ENCODE results near the gene ANTKMT.

Gene ANTKMT

DNA sequence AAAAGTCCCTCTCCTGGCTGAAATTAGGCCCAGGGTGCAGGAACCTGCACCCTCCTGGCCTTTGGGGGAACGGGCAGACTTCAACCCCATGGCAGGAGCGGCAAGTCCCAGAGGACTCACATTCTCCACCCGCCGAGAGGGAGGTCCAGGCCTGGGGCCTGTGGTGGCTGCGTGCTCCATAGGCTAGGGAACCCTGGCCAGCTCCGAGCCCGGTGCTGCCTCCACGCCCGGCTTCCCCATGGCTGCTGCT is 5.2 kb downstream of the ANTKMT start:
- in situ Hi-C loops (cut with MboI; ENCODE audit: low sequenced_read_pairs) = no loop called here

DNA sequence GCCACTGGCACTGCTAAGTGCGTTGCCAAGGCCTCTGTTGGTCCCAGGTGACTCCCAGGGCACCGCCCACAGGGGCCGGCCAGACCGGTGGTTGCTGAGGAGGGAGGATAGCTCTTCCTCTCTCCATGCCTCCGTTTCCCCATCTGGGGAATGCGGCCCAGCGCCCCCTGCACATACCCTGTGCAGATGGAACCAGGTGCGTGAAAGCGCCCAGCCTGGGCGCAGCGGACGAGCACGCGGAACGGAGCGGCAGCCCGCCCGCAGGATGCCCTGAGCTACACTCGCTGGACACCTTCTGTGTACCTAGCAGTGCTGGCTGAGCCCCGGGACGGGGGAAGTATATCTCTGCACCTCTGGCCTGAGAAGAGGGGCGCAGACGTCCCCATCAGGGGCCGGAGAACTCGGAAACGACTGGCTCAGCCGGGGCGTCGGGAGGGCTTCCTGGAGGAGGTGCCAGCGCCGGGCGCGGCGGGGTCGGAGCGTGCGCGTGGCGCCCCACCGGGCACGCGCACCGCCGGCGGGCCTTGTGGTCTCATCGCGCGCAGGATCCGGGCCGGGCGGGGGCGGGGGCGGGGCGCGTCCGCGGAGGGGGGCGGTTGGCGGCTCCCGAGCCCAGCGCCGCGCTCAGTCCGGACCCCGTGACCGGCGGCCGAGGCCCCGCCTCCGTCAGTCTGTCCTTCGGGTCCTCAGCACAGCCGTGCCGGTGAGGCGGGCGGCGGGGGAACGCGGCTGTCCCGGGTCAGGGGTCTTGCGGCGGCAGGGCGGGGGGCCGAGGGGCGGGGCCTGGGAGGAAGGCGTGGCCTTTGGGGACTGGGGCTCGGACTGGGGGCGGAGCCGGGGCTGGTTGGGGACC is 5.7 kb downstream of the ANTKMT start, which contains the start of the genes CCDC78 and HAGHL:
Gene CCDC78 (minus strand): TSS at position 6 of the 853 bp plus-strand sequence. CDS start 76 bp downstream, outside the sequence.
Gene HAGHL (plus strand): TSS at position 669 of the 853 bp plus-strand sequence. CDS start 404 bp downstream, outside the sequence.
- in situ Hi-C loops (cut with MboI; ENCODE audit: low sequenced_read_pairs) = no loop called here

DNA sequence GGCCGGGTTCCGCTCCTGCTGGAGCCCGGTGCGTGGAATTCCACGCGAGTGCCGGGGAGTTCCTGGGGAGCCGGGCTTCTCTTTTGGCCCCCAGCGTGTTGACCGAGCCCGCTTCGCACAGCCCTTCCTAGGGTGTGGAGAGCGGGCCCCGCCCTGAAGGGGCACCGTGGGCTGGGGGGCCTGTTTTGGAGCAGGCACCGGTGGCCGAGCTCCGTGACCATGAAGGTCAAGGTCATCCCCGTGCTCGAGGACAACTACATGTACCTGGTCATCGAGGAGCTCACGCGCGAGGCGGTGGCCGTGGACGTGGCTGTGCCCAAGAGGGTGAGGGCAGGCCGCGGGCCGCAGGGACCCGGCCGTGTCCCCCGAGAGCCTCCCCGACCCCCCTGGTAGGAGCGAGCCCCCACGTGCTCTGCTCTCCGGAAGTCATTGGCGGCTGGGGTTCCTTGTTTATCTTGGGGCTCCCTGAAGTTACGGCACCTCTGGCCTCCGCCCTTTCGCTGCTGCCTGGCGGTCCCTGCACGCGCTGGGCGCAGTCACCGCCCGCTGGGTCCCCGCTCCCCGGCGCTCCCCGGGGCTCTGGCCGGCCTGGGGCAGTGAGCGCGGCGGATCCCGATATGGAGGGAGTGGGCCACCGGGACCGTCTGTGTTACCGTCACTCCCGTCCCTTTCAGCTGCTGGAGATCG is 6.5 kb downstream of the ANTKMT start:
- in situ Hi-C loops (cut with MboI; ENCODE audit: low sequenced_read_pairs) = no loop called here

DNA sequence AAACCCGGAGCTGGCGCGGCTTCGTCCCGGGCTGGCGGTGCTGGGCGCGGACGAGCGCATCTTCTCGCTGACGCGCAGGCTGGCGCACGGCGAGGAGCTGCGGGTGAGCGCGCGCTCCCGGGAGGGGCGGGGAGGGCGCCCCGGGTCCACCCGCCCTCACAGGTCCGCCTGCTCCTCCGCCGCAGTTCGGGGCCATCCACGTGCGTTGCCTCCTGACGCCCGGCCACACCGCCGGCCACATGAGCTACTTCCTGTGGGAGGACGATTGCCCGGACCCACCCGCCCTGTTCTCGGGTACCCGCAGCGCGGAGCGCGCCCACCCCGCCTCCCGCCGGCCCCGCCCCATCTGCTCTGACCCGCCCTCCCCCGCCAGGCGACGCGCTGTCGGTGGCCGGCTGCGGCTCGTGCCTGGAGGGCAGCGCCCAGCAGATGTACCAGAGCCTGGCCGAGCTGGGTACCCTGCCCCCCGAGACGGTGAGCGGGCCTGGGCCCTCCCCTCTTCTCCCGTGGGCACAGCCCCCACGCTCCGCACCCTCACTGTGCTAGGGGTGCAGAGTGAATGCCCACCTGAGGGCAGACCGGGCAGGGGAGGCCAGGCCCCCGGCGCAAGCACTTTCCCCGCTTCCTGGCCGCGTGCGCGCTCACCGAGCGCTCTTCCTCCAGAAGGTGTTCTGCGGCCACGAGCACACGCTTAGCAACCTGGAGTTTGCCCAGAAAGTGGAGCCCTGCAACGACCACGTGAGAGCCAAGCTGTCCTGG is 7.4 kb downstream of the ANTKMT start:
- in situ Hi-C loops (cut with MboI; ENCODE audit: low sequenced_read_pairs) = no loop called here

DNA sequence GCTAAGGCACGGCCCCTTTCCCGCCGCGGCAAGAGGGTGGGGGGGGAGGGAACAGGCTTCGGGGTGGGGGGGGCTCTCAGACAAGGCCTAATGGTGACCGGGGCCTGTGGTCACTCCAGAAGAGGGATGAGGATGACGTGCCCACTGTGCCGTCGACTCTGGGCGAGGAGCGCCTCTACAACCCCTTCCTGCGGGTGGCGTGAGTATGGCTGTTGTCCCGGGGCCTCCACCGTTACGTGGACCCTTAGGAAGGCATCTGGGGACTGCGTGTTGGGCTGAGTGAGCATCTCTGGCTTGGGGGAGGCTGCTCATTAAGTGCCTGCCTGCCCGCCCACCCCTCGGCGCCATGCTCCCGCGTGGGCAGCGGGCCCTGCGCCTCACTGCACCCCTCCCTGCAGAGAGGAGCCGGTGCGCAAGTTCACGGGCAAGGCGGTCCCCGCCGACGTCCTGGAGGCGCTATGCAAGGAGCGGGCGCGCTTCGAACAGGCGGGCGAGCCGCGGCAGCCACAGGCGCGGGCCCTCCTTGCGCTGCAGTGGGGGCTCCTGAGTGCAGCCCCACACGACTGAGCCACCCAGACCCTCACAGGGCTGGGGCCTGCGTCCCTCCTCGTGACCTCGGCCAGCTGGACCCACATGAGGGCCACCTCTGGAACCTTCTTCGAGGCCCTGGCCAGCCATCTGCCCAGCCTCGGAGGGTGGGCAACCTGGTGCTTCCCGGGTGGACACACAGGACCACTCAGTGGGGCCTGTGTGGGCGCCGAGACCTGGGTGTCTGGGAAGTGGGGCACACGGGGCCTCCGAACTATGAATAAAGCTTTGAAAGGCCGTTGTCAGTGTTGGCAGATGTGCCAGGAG is 8.2 kb downstream of the ANTKMT start:
- in situ Hi-C loops (cut with MboI; ENCODE audit: low sequenced_read_pairs) = no loop called here

DNA sequence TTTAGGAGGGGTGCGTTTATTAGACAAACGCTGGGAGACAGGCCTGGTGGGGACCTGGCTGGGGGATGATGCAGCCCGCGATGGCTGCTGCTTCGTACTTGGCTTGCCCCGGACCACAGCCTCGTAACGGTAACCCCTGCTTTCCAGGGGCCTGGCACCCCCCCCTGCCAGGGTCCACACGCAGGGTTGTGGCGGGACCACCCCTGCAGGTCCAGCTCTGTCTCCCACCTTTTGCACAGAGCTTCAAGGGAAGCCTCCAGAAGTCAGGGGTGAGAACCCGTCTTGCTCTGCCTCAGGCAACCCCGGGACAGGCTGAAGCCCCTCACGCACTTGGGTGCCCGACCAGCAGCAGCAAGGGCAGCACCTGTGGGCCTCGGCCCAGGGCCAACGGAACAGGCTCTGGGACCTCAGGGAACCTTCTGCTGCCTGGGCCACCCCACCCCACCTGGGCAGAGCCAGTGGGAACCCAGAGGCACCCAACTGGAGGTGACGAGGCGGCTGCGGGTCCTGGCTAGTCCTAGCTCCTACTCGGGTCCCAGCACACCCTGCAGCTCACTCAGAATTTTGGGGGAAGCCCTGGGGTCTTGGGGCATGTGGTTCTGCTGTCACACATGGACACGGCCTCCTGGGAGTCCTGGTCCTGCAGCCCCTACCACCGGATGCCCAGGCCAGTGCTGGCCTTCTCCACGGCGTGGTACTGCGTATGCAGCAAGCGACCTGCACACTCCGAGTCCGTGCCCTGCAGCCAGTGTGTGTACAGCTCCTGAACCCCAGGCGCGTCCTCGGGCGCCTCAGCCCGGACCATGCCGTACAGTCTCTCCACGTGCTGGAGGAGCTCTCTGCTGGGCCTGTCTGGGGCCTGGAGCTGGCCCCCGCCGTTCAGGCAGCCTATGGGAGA is 9.1 kb downstream of the ANTKMT start:
- in situ Hi-C loops (cut with MboI; ENCODE audit: low sequenced_read_pairs) = no loop called here

DNA sequence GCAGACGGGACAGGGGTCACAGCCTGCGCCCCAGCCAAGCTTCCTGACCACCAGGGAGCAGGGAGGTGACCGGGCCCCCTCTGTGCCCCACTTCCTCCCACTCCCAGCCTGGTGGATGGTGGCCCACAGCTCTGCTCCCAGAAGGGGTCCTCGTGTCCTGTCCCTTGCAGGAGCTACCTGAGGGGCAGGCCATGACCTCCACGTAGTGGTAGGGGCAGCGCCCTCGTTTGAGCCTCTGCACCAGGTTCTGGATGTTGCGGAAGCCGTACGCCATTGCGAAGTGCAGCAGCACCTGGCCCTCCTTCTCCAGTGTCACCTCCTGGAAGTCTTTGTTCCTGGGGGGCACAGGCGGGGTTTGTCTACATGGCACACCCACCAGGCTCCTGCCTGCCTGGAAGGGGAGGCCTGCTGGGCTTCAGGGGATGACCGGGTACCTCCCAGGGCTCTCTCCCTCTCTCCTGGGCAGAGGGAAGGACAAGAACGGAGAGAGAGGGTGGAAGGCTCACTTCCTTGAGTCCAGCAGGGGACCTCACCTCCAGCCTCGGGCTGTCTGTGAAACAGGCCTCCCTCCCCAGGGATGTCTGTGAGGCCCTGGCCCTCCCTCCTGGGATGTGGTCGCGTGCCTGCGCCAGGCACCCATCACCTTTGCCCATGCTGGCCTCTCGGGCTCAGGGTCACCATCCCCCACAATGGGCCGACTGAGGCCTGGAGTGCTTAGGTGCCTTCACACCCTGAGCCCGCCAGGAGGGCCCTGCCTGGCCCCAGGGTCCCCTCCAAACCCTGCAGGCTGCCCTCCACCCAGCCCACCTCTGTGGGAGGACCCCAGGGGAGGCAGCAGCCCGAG is 9.9 kb downstream of the ANTKMT start:
- in situ Hi-C loops (cut with MboI; ENCODE audit: low sequenced_read_pairs) = no loop called here

DNA sequence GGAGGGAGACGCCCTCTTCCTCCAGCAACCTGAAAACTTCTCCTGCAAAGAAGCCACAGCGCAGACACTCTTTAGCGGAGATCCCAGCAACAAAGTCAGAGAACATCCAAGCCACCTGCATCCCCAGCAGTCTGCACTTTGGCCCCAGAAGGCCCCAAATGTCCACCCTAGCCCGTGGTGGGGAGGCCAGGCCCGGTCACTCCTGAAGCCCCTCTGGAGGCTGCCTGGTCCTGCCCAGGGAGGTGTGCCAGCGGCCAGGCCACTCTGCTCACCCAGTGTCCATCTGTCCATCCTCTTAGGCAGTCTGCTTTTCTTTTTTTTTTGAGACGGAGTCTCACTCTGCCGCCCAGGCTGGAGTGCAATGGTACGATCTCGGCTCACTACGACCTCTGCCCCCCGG is 11.4 kb downstream of the ANTKMT start:
- in situ Hi-C loops (cut with MboI; ENCODE audit: low sequenced_read_pairs) = no loop called here

DNA sequence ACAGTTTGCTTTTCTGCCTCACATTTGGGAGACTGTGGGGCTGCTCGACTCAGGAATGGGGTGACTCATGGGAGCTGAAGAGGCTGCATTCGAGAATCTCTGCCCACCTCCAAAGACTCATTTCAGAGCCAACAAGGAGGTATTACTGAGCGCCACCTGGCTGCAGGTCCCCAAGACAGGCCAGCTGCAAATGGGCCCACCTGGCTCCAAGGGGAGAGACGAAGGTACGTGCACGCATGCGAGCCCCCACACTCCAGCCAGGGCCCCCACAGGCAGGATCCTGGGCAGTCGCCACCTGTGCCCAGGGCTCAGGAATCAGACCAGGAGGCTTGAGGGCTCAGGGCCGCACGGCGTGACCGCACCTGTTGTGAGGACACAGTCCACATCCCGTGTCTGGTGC is 12.0 kb downstream of the ANTKMT start:
- in situ Hi-C loops (cut with MboI; ENCODE audit: low sequenced_read_pairs) = no loop called here

DNA sequence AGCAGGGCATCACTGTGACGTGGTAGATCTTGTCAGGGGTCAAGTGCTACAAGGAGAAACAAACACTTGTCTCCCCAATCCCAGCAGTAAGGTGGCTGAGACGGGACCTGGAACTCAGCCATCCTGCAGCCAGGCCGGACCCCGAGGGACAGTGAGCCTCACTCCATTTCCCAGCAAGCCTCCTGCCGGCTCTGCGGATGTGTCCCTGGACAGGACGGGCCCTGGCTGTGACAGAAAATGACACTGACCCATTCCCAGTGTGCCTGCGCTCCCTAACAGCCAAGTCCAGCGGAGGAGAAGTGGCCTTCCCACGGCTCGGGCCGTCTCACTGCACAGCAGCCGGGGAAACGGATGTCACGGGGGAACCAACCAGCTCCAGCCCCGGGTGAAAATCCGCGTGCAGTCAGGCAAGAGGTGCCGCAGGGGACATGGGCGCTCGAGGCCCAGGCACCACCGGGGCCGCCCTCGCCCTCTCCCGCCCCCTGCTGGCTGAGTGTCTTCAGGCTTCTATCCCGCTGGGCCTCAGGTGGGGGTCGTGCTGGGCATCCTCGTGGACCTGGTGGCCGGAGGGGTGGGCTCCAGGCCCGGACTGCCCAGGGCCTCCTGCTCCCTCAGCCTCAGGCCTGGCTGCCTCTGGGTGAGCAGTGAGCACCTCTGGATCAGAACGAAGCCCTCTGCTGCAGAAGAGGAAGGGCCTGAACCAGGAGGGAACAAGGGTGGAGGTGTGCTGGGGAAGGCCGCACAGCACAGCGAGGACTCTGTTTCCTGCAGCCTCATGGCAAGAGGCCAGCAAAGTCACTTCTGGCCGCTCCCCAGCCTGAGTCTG is 12.6 kb downstream of the ANTKMT start:
- in situ Hi-C loops (cut with MboI; ENCODE audit: low sequenced_read_pairs) = no loop called here

DNA sequence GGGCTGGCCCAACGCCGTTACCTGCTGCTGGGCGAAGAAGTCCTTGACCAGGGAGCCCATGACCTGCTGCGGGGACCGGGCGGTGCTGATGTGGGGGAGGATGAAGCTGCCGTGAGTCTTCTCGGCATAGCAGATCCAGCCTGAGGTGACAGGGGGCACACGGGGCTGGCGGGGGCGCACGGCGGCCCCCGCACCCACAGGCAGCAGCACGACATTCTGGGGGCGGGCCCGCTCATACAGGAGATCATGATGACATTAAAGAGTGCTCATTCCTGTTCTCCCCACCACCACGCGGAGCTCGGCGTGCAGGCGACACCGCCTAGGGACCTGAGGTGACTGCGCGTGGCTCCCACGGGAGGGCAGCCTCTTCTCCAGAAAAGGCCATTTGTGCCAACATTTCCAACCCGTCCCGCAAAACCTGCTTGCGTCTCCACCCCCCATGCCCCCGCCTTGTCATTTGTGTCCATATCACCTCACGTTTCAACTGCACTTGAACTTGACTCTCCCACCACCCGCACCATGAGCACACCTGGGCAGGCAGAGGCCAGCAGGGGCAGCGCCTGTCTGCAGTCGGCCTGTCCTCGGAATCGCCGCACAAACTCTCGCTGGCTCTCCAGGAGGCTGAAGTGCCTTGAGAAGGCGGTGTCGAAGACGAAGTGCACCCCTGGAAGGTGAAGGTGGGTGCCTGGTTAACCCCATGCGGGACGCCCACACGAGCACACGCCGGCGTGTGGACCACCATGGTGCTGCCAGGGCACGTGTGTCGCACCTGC is 13.4 kb downstream of the ANTKMT start:
- in situ Hi-C loops (cut with MboI; ENCODE audit: low sequenced_read_pairs) = no loop called here

DNA sequence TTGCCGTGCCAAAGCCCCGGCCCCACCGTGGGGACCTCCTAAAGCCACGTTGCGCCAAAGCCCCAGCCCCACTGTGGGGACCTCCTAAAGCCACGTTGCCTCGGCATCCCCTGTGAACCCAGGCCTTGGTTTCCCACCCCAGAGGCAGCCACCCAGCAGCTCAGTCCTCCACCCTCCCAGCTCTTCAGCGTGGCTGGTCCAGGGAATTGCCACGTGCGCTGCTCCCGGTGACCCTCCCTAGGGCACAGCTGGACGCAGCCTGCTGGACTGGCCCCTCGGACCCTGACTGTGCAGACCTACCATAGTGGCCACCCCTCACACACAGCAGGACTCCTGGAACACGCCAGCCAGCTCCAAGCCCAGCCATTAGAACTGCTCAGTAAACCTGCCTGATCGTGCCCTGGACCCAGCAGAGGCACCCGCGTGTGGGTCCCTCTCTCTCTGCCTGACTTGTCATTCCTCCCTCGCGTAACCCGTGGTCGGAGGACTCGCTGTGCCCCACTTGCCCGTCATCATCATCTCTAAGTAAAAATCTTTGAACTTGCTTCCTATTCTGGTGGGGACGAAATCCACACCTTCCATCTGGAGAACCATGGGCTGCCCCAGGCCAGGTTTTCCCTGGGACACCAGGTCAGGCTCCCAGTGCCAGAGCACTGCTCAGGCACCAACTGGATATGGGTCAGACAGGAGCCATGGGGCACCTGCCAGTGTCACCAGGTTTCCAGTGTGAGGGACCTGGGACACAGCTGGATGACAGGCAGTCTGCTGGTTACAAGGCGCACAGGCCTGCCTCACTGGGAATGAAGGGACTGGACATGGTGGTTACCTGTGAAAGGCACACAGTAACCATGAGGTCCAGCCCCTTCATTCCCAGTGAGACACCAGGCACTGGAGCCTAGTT is 14.3 kb downstream of the ANTKMT start:
- in situ Hi-C loops (cut with MboI; ENCODE audit: low sequenced_read_pairs) = no loop called here

DNA sequence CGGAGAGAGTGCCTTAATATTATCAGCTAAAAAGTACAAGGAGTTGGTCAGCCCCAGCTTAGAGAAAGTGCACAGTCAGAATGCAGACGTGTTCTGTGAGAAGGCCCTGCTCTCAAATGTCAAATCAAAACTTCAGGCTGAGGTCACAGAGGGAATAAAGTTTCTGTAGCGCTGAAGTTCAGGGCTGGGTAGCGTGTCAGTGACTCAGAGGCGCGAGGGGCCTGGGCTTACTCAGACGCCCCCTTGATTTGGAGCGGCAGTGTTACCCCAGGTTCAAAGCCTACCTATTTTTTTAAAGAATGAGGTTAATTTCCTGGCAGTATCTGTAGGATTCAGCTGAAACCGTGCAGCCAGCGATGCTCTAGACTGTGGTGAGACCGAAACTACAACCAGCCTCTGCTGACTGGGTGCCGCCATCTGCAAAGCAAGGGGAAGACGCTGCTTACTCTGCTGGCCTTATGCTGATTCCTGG is 15.1 kb downstream of the ANTKMT start:
- in situ Hi-C loops (cut with MboI; ENCODE audit: low sequenced_read_pairs) = no loop called here

DNA sequence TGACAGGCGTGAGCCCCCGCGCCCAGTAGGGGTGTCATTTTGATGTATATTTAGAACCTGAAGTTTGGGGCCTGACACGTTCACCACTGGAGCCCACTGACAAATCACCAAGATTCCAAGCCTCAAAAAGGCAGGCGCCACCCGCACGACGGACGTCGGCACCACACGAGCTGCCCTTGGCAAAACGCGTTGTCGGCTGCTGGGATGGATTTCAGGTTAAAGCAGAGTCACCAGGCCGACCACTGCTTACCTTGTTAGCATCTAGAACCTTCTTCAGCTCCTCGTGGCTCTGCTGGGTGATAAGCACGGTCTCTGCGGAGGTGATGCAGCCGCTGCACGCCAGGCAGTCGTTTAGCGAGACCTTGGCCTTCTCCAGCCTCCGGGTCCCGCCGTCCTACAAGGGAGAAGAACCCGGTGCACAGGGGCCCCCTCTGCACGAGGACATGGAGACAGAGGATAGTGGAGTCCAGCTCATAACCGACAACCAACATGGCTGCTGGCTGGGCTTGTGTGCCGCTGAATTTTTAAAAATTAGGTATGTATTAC is 16.1 kb downstream of the ANTKMT start:
- in situ Hi-C loops (cut with MboI; ENCODE audit: low sequenced_read_pairs) = no loop called here

DNA sequence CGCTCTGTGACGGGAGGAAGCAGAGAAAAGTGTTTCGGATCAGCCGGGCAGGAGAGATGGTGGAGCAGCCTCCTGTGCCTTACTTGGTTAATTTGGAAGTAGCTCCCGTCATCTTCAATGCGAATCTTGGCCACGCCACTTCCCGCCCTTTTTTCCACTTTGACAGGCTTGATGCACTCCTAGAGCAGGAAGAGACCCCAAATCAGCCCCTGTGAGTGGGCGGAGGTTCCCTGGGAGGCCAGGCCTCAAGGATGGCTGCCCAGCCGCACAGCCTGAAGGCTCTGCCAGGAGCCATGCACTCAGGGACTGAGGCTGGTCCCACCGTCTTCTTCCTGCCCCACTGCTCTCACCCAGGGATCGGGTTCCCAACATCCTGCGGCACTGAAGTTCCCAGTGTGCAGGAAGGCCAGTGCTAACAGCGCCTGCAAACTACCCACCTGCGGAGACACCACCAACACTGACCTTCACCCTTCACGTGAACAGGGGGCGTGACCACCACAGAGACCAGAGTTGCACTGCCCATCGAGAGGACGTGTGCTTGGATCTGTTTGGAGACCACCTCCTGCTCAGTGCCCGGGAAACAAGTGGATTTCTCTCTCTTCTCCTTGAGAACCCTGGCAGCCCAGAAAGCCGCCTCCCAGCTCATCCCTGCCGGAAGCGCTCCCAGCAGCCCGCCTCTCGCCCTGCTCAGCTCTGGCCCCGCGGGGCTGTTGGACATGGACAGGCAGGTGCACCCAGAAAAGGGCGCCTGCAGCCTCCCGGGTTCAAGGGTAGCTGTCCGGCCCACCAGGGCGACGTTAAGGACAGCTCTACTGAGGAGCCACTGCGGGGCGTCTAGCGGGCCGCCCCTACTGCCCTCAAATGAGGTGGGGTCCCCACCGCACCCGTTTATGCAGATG is 18.9 kb downstream of the ANTKMT start:
- in situ Hi-C loops (cut with MboI; ENCODE audit: low sequenced_read_pairs) = no loop called here

Measured in hTERT RPE-1 (cell line).